DMS53 (cell line): Measurements from ENCODE around the gene TYRO3.
"Not testable (repeated sequence)": the region's sequence is repeated elsewhere in the genome, so short reads cannot be mapped to it uniquely, and the experiment has no call there.

ENCODE experiments used
- DNase-seq: peaks from one replicate; lab custom pipeline; 2025; lab: John Stamatoyannopoulos, UW

The TYRO3 gene

DNA sequence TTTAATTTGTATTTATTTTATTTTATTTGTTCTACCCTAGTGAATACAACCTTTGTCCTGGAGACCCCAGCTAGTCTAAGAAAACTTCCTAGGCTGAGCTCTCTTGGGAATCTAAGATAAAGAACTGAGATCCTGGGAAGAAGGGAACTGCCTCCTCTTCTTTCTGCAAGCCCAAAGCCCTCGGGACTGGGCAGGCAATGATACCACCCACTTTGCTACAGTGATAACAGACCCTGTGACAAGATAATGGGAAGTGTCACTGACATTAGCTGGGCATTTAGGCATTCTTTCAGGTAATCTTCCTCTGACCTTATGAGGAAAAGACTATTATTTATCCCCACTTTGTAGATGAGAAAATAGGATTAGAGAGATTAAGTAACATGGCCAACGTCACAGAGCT is 15.1 kb downstream of the TYRO3 start:
- no peak for DNase-seq

DNA sequence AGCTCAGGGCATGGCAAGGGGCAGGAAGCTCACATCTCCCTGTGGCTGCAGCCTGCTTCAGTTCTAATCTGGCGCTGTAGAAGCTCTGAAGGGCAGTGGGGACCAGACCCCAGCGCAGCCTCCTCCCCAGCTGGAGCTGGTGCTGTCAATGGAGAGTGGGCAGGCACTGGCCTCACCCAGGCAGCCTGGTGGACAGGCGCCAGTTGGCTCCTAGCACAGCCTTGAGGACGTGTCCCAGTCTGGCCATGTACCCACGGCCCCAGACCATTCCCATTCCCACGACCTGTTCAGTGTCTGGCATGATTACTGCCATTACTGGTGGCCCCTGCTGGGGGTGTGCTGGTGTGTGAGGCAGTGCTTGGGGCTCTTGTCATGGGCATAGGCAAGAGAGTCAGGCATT is 16.3 kb downstream of the TYRO3 start:
- DNase-seq: no peak

DNA sequence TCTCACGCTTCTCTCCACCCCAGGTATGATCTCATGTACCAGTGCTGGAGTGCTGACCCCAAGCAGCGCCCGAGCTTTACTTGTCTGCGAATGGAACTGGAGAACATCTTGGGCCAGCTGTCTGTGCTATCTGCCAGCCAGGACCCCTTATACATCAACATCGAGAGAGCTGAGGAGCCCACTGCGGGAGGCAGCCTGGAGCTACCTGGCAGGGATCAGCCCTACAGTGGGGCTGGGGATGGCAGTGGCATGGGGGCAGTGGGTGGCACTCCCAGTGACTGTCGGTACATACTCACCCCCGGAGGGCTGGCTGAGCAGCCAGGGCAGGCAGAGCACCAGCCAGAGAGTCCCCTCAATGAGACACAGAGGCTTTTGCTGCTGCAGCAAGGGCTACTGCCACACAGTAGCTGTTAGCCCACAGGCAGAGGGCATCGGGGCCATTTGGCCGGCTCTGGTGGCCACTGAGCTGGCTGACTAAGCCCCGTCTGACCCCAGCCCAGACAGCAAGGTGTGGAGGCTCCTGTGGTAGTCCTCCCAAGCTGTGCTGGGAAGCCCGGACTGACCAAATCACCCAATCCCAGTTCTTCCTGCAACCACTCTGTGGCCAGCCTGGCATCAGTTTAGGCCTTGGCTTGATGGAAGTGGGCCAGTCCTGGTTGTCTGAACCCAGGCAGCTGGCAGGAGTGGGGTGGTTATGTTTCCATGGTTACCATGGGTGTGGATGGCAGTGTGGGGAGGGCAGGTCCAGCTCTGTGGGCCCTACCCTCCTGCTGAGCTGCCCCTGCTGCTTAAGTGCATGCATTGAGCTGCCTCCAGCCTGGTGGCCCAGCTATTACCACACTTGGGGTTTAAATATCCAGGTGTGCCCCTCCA is 19.1 kb downstream of the TYRO3 start:
- DNase-seq: peak; percentile 44

DNA sequence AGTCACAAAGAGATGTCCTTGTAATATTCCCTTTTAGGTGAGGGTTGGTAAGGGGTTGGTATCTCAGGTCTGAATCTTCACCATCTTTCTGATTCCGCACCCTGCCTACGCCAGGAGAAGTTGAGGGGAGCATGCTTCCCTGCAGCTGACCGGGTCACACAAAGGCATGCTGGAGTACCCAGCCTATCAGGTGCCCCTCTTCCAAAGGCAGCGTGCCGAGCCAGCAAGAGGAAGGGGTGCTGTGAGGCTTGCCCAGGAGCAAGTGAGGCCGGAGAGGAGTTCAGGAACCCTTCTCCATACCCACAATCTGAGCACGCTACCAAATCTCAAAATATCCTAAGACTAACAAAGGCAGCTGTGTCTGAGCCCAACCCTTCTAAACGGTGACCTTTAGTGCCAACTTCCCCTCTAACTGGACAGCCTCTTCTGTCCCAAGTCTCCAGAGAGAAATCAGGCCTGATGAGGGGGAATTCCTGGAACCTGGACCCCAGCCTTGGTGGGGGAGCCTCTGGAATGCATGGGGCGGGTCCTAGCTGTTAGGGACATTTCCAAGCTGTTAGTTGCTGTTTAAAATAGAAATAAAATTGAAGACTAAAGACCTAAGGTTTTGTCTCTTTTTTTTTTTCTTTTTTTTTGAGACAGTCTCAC is 19.8 kb downstream of the TYRO3 start:
- no peak for DNase-seq

DNA sequence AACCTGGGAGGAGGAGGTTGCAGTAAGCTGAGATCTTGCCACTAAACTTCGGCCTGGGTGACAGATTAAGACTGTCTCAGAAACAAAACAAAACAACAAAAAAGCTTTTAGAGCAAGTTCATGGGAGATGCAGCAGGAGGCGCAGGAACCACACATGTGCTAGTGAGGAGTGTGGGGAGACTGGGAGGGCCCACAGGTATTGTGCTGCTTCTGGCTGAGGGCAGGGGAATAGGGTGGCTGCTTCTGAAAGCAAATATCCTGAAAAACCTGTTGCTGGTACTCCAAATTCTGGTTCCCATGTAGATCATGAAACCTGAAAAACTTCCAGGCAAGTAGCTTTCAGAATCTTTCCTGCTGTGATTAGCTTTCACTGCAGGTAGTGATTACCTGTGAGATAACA is 22.1 kb downstream of the TYRO3 start:
- peak; percentile 44 for DNase-seq

DNA sequence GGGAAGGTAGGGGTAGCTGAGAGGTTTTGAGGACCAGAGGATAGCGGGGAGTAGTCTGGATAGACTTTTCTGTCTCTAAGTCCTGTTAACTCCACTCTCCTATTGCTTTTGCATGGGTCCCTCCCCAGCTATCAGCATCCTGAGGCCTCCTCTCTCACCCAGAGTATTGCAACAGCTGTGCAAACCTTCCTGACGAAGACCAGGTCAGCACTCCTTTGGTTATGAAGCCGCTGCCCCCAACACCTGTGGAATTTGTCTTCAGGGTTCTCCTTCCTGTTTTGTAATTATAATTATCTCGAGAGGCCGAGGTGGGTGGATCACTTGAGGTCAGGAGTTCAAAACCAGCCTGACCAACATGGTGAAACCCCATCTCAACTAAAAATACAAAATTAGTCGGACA is 24.8 kb downstream of the TYRO3 start:
- no peak for DNase-seq

DNA sequence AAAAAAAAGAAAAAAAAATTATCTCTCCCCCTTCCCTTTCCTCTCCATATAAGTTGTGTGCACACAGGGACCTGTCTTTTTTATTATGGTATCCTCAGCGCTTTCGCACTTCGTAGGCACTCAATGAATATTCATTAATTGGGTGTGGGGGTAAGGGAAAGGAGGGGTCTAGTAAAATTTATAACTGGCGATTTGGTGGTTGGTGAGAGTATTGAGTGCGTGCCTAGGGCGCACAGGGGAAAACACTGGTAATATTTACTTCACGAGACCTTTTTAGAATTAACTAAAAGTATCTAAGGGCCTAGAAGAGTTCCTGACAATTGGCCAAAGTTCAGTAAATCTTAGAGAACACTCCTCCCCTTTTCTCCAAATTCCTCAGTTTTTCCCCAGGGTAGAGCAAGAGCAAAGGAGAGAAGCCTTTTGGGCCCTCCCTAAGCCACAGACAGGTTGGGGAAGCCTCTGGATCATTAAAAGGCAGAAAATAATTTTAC is 25.7 kb downstream of the TYRO3 start:
- DNase-seq: no peak

DNA sequence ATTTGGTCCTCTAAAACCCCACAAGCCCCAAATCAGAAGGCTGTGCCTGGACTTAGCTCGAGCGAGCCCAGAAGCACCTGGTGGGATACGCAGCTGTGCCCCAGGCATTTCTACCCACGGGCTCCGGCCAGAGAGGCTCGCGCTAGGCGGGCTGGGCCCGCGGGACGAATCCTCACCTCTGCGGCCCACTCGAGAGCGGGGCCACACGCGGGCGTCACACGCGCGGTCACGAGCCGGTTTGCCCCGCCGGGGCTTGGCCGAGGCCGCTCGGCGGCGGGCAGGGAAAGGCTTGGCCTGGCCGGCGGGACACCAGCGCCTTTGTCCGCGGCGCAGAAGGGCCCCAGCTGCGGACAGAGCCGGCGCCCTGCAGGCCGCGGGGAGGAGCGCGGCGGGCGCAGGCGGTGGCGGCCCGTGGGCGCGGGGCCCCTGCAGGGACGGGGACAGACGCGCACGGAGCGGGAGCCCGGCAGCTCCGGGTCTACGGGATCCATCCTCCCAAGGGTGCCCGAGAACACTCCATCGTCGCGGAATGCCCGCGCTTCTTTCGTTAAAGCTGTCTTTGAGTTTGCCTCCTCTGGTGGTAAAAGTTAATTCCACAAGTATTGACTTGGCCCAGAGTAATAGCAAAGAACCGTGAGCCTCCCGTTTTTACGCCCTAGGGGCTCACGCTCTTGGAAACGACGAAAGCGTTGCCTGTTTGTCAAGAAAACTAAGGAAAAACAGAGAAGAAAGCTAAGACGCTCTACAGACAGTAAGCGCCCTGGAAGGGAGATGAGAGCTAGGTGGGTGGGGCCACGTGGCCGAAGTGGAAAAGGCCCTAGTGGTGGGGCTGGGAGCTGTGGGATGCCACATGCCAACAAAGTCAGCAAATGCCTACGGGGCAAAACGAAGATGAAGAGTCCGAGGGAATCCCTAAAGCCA is 26.4 kb downstream of the TYRO3 start:
- DNase-seq: peak; percentile 67

DNA sequence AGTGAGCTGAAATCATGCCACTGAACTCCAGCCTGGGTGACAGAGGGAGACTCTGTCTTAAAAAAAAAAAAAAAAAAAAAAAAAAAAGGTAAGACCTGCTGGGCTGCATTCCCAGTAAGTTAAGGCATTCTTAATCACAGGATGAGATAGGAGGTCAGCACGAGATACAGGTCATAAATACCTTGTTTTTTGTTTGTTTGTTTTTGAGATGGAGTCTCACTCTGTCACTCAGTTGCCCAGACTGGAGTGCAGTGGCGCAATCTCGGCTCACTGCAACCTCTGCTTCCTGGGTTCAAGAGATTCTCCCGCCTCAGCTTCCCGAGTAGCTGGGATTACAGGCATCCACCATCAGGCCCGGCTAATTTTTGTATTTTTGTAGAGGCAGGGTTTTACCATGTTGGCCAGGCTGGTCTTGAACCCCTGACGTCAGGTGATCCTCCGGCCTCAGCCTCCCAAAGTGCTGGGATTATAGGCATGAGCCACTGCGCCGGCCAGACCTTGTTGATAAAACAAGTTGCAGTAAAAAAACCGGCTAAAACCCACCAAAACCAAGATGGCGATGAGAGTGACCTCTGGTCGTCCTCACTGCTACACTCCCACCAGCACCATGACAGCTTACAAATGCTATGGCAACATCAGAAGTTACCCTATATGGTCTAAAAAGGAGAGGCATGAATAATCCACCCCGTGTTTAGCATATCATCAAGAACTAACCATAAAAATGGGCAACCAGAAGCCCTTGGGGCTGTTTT is 27.7 kb downstream of the TYRO3 start:
- not testable (repeated sequence) for DNase-seq

DNA sequence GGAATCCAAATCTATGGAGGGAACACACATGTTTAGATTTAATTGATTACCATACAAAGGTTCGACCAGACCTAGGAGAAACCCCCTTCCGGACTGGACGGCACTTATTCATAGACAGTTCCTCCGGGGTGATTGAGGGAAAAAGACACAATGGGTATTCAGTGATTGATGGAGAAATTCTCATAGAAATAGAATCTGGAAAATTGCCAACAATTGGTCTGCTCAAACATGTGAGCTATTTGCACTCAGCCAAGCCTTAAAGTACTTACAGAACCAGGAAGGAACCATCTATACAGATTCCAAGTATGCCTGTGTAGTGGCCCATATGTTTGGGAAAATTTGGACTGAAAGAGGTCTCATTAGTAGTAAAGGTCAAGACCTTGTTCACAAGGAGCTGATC is 30.0 kb downstream of the TYRO3 start:
- not testable (repeated sequence) for DNase-seq

DNA sequence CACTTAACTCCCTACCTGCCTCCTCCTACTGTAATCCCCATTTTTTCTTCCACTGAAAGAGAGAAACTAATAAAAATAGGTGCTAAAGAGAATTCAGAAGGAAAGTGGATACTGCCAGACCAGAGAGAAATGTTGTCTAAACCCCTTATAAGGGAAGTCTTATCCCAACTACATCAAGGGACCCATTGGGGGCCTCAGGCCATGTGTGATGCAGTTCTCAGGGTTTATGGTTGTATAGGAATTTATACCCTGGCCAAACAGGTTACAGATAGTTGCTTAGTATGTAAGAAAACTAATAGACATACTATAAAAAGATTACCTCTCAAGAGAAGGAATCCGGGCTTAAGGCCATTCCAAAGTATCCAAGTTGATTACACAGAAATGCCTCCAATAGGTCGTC is 30.6 kb downstream of the TYRO3 start:
- DNase-seq: not testable (repeated sequence)

DNA sequence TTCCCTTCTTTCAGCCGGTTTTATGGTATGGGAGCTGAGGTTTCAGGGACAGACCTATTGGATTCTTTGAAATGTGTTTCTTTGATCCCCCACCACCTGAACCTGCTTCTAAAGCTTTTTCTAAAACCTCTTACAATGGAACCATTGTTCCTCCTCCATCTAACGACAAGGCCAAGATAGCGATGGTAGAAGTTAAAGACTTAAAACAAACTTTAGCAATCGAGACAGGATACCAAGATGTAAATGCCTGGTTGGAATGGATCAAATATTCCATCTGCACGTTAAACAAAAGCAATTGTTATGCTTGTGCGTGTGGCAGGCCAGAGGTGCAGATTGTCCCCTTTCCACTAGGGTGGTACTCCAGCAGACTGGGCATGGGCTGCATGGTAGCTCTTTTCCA is 32.2 kb downstream of the TYRO3 start:
- DNase-seq: not testable (repeated sequence)

DNA sequence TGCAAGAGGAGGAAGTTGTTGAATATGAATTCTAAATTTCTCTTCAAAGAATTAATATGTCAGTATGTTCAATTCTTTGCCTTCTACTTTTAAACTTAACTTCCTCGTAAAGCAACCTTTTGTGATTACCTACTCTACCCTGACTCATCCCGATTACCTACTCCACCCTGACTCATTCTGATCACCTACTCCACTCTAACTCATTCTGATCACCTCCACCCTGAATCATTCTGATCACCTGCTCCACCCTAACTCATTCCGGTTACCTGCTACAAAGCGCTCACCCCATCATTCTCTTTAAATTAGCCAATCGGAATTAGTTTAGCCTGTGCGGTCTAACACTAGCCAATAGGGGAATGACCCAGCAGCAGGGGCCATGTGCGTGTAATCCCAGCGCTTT is 33.7 kb downstream of the TYRO3 start:
- DNase-seq: not testable (repeated sequence)

DNA sequence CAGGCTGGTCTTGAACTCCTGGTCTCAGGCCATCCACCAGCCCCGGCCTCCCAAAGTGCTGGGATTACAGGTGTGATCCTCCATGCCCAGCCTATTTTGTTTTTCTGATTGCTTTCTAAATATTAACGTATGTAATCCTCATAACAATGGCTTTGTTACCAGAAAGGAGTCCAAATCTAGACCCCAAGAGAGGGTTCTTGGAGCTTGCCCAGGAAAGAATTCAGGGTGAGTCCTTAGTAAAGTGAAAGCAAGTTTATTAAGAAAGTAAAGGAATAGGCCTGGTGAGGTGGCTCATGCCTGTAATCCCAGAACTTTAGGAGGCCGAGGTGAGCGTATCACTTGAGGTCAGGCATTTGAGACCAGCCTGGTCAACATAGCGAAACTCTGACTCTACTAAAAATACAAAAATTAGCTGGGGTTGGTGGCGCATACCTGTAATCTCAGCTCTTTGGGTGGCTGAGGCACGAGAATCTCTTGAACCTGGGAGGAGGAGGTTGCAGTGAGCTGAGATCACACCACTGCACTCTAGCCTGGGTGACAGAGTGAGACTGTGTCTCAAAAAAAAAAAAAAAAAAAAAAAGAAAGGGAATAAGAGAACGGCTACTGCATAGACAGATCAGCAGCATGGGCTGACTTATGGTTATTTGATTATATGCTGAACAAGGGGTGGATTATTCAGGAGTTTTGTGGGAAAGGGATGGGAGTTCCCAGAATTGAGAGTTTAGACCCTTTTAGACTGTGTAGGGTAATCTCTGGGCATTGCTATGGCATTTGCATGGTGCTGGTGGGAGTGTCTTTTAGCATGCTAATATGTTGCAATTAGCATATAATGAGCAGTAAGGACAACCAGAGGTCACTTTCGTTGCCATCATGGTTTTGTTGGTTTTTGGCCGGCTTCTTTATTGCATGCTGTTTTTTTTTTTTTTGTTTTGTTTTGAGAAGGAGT is 36.1 kb downstream of the TYRO3 start:
- DNase-seq: no peak

DNA sequence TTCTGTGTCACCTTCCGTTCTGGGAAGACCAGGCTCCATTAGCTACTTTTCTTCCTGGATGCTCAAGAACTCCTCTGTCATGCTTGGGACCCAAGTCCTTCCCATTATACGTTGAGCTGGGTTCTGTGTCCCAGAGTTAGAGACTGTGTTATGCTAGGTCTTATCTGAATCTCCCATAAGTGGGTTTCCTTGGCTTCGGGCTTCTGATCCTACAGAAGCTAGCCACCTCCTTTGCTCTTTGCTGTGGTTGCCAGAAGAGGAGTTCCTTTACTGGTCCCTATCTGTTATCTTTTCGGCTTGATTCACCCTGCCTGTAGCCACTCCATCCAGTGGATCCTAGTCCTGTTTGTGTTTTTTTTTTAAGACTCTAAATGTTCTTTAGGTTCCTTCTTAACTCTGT is 38.0 kb downstream of the TYRO3 start:
- DNase-seq: no peak

DNA sequence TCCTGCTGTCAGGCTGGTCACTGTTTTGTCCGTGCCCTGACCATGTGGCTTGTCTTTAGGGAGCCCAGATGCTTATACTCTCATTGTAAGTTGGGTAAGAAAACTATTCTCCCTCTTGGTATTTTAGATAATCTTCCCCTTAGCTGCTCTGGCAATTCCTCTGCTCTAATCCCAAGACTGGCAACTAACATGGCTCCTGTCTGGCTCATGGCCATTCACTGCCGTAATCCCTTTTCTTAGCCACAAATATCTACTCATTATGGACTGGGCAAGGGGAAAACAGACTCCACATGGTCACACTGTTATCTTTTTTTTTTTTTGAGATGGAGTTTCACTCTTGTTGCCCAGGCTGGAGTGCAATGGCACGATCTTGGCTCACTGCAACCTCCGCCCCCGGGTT is 38.8 kb downstream of the TYRO3 start:
- DNase-seq: no peak

DNA sequence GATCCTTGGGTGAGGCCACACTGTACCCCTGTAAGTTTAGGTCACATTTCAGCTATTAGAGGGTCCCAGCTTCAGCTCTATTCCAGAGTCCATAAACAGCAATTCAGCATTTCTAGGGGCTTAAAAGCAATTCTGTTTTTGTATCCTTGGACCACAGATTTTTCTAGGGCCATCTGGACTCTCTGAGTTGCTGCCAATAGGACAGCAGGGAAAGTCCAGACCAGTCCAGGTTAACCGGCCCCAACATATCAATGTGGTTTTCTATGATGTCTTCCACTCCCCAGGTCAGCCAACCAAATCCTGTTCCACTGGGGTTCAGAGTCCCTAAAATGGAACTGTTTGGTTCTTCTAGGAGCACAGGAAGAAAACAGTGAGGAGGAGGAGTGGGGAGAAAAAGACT is 40.0 kb downstream of the TYRO3 start:
- DNase-seq: no peak

DNA sequence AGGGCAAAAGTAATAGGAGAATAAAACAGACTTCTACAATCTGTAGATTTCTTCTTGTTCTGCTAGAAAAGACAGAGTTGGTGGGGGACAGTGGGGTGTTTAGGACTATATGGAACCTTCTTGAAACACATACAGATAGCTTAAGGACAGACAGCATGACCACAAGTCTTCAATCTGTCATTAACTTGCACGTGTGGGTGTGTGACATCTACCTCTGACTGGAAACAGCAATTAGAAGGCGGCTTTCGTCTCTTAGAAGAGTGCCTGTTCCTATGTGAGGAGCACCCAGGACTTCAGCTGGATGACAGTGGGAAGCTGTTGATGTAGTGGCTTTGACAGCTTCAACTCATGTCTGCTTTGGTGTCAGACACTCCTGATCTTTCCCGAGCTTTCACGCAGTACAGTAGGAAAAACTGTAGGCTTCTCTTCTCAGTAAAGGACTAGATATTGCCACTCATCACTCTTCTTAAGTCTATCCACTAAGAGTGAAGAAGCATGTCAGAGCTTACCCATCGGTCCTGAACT is 44.5 kb downstream of the TYRO3 start:
- DNase-seq: no peak

DNA sequence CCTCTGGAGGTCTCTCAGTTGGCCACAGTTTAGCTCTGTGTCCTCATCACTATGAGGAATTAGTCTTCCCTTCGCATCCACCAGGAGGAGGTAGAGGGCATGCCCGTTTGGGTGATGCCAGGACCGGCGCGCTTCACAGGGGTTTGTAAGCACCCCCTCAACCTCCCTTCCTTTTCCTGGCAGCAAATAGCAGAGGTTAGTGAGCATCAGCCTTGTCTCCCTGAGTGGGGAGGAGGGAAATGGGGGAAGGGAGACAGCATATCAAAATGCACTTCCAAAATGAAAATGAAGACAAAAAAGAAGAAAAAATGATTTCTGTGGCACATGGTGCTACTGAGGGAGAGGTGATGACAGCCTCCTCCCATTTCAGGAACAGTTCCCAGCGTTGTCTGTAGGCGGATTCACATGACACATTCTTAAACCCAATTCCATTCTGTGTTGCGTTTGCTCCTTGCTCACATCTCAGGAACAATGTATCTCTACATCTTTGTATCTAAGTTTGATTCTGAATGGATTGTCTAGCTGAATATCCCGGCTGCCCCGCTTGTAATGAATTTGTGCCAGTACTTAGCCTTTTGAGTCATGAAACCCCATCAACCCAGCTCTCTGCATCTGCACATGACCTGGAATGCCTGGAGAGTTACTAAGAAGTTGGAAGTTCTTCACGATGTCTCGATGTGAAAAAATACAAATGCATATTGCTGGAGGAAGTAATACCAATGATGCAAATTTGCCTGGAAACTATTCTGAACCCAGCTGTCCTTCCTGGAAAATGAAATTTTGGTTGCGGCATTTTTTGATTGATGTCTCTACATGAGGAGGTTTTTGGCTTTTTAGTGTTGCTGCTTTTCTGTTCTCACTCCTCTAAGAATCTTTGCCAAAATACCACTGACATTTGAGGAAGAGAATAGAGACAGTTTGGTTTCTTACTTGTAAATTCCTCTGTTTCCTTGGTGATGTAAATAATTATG is 45.2 kb downstream of the TYRO3 start:
- peak; percentile 81 for DNase-seq
